ENCODE measurements around the gene NANOG. TPM values are rescaled to one million over a fixed set of nuclear protein-coding genes. Genes with fewer than 3 reads are reported as not detected.
"Not testable (repeated sequence)": the region's sequence is repeated elsewhere in the genome, so short reads cannot be mapped to it uniquely, and the experiment has no call there.

The NANOG gene
- total RNA-seq, 1 donor from 2014 or later: 0.16 TPM

GRCh38 chr12:7755668-7756067 is 33.5 kb upstream of the NANOG start:
- not testable (repeated sequence) for H3K27me3 Mint-ChIP-seq (ENCODE audit: low read depth, unreplicated experiment); DNase-seq (ENCODE audit: low read depth); H3K27me3 ChIP-seq (ENCODE audit: insufficient read depth, low read length); H3K4me1 Mint-ChIP-seq (ENCODE audit: low read depth, unreplicated experiment); H3K79me2 ChIP-seq (ENCODE audit: insufficient read depth, low read length); H3K4me2 ChIP-seq (ENCODE audit: low read length); H3K36me3 ChIP-seq (ENCODE audit: insufficient read depth, low read length); H3K4me3 Mint-ChIP-seq (ENCODE audit: unreplicated experiment); H3K27ac ChIP-seq (ENCODE audit: low read depth, low read length); H3K9me3 Mint-ChIP-seq (ENCODE audit: unreplicated experiment); H3K27ac Mint-ChIP-seq (ENCODE audit: unreplicated experiment); H3K36me3 Mint-ChIP-seq (ENCODE audit: low read depth, unreplicated experiment); H3K4me1 ChIP-seq (ENCODE audit: insufficient read depth, low read length); H3K9ac ChIP-seq (ENCODE audit: low read length); H3K4me3 ChIP-seq (ENCODE audit: insufficient read depth, low read depth, low read length); H3K9me3 ChIP-seq (ENCODE audit: insufficient read depth, low read depth, low read length); H2AFZ ChIP-seq (ENCODE audit: low read depth, low read length); FAIRE-seq; H4K20me1 ChIP-seq (ENCODE audit: insufficient read depth, low read length)

GRCh38 chr12:7756993-7757392 is 32.2 kb upstream of the NANOG start:
- no peak overlapping the region for H3K4me2 ChIP-seq (ENCODE audit: low read length)
- no peak overlapping the region for H3K9ac ChIP-seq (ENCODE audit: low read length)
- FAIRE-seq: no peak
- no peak for DNase-seq (ENCODE audit: low read depth)
- H3K27ac ChIP-seq (ENCODE audit: low read depth, low read length): no peak overlapping the region
- no peak overlapping the region for H2AFZ ChIP-seq (ENCODE audit: low read depth, low read length)
- H3K27me3 ChIP-seq (ENCODE audit: insufficient read depth, low read length): no peaks in the 10 kb centered on the region
- H3K36me3 Mint-ChIP-seq (ENCODE audit: low read depth, unreplicated experiment): no peaks in the 10 kb centered on the region
- no peaks in the 10 kb centered on the region for H4K20me1 ChIP-seq (ENCODE audit: insufficient read depth, low read length)
- H3K4me3 Mint-ChIP-seq (ENCODE audit: unreplicated experiment): no peak overlapping the region
- no peaks in the 10 kb centered on the region for H3K9me3 Mint-ChIP-seq (ENCODE audit: unreplicated experiment)
- no peaks in the 10 kb centered on the region for H3K36me3 ChIP-seq (ENCODE audit: insufficient read depth, low read length)
- H3K4me1 ChIP-seq (ENCODE audit: insufficient read depth, low read length): no peaks in the 10 kb centered on the region
- no peaks in the 10 kb centered on the region for H3K9me3 ChIP-seq (ENCODE audit: insufficient read depth, low read depth, low read length)
- no peak overlapping the region for H3K27ac Mint-ChIP-seq (ENCODE audit: unreplicated experiment)
- H3K4me3 ChIP-seq (ENCODE audit: insufficient read depth, low read depth, low read length): no peak overlapping the region
- TF ChIP-seq EZH2 (IDR thresholded peaks at IDR 0.05; ENCODE audit: insufficient read depth, low read length): no peak
- TF ChIP-seq, protein P1, sequence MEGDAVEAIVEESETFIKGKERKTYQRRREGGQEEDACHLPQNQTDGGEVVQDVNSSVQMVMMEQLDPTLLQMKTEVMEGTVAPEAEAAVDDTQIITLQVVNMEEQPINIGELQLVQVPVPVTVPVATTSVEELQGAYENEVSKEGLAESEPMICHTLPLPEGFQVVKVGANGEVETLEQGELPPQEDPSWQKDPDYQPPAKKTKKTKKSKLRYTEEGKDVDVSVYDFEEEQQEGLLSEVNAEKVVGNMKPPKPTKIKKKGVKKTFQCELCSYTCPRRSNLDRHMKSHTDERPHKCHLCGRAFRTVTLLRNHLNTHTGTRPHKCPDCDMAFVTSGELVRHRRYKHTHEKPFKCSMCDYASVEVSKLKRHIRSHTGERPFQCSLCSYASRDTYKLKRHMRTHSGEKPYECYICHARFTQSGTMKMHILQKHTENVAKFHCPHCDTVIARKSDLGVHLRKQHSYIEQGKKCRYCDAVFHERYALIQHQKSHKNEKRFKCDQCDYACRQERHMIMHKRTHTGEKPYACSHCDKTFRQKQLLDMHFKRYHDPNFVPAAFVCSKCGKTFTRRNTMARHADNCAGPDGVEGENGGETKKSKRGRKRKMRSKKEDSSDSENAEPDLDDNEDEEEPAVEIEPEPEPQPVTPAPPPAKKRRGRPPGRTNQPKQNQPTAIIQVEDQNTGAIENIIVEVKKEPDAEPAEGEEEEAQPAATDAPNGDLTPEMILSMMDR (IDR thresholded peaks at IDR 0.05; ENCODE audit: insufficient read depth, low read depth, low read length): no peak
- no peaks in the 10 kb centered on the region for H3K79me2 ChIP-seq (ENCODE audit: insufficient read depth, low read length)
- H3K4me1 Mint-ChIP-seq (ENCODE audit: low read depth, unreplicated experiment): no peaks in the 10 kb centered on the region
- H3K27me3 Mint-ChIP-seq (ENCODE audit: low read depth, unreplicated experiment): no peaks in the 10 kb centered on the region

GRCh38 chr12:7758766-7759140 is 30.4 kb upstream of the NANOG start:
- H3K9ac ChIP-seq (ENCODE audit: low read length): no peak overlapping the region
- Mint-ChIP-seq H3K27me3 (ENCODE audit: low read depth, unreplicated experiment) (no peaks in the 10 kb centered on the region), H3K27ac (ENCODE audit: unreplicated experiment) (no peak overlapping the region), H3K36me3 (ENCODE audit: low read depth, unreplicated experiment) (no peaks in the 10 kb centered on the region), H3K9me3 (ENCODE audit: unreplicated experiment) (no peaks in the 10 kb centered on the region), H3K4me3 (ENCODE audit: unreplicated experiment) (no peak overlapping the region), H3K4me1 (ENCODE audit: low read depth, unreplicated experiment) (no peaks in the 10 kb centered on the region)
- H3K4me1 ChIP-seq (ENCODE audit: insufficient read depth, low read length): no peaks in the 10 kb centered on the region
- no peaks in the 10 kb centered on the region for H3K9me3 ChIP-seq (ENCODE audit: insufficient read depth, low read depth, low read length)
- H3K36me3 ChIP-seq (ENCODE audit: insufficient read depth, low read length): no peaks in the 10 kb centered on the region
- H3K4me3 ChIP-seq (ENCODE audit: insufficient read depth, low read depth, low read length): no peak overlapping the region
- H3K27ac ChIP-seq (ENCODE audit: low read depth, low read length): no peak overlapping the region
- H2AFZ ChIP-seq (ENCODE audit: low read depth, low read length): no peak overlapping the region
- no peaks in the 10 kb centered on the region for H3K27me3 ChIP-seq (ENCODE audit: insufficient read depth, low read length)
- H4K20me1 ChIP-seq (ENCODE audit: insufficient read depth, low read length): no peaks in the 10 kb centered on the region
- H3K4me2 ChIP-seq (ENCODE audit: low read length): no peak overlapping the region
- no peak for TF ChIP-seq EZH2 (IDR thresholded peaks at IDR 0.05; ENCODE audit: insufficient read depth, low read length)
- TF ChIP-seq, protein P1 (IDR thresholded peaks at IDR 0.05; ENCODE audit: insufficient read depth, low read depth, low read length): no peak
- no peaks in the 10 kb centered on the region for H3K79me2 ChIP-seq (ENCODE audit: insufficient read depth, low read length)
- no peak for FAIRE-seq
- no peak for DNase-seq (ENCODE audit: low read depth)

Measured in astrocyte (in vitro differentiated cells and primary cell).